Naive B cell (primary cell): Measurements from ENCODE around the gene STMN3. TPM values are rescaled to one million over a fixed set of nuclear protein-coding genes. Genes with fewer than 3 reads are reported as not detected.

Source experiments
- ATAC-seq, 2 donors: fragments of 150-1000 bp; cut with Tn5 transposase; 2 replicates each; pipeline ENCODE4 v1.10.0; 2021; ENCODE audit warnings: low read depth in 2 of 2, mild to moderate bottlenecking in 2 of 2, moderate library complexity in 2 of 2
- DNase-seq: peaks from one replicate; pipeline ENCODE4 v3.0.0; 2022
- H3K27ac Mint-ChIP-seq, 6 donors: one replicate each; pipeline ENCODE4 v1.8.0; 2020 to 2022; ENCODE audit warnings: mild to moderate bottlenecking in 6 of 6, mixed read lengths in 6 of 6, moderate library complexity in 5 of 6, inconsistent platforms in 2 of 6
- H3K27me3 Mint-ChIP-seq, 3 donors: one replicate each; pipeline ENCODE4 v1.8.0; 2021 to 2022; ENCODE audit warnings: mixed read lengths in 3 of 3, mild to moderate bottlenecking in 1 of 3
- H3K36me3 Mint-ChIP-seq, 2 donors: one replicate each; pipeline ENCODE4 v1.8.0; 2020 to 2022; ENCODE audit warnings: mixed read lengths in 2 of 2, inconsistent platforms in 1 of 2, mild to moderate bottlenecking in 1 of 2
- H3K4me1 Mint-ChIP-seq, 3 donors: one replicate each; pipeline ENCODE4 v1.8.0; 2020 to 2022; ENCODE audit warnings: mixed read lengths in 3 of 3, inconsistent platforms in 1 of 3, mild to moderate bottlenecking in 1 of 3, moderate library complexity in 1 of 3
- H3K4me3 Mint-ChIP-seq, 8 donors: one replicate each; pipeline ENCODE4 v1.8.0; 2020 to 2022; ENCODE audit warnings: mild to moderate bottlenecking in 8 of 8, mixed read lengths in 8 of 8, moderate library complexity in 8 of 8, inconsistent platforms in 2 of 8
- H3K9me3 Mint-ChIP-seq, 7 donors: one replicate each; pipeline ENCODE4 v1.8.0; 2020 to 2022; ENCODE audit warnings: mixed read lengths in 7 of 7, mild to moderate bottlenecking in 5 of 7, inconsistent platforms in 2 of 7, moderate library complexity in 1 of 7
- polyA plus RNA-seq, 6 donors: library from polyadenylated mRNA; unstranded; fragments of 300-500 nt; fragmentation: Illumina TruSeq; gene quantifications; one replicate each; pipeline ENCODE4 v1.2.3, GENCODE V29; 2021; ENCODE audit warnings: low read depth in 6 of 6

Gene STMN3
- 1 to 10 TPM; 1.2 to 4.2 (median 2.5) TPM for polyA plus RNA-seq

- H3K4me1 Mint-ChIP-seq: peaks cover 11 to 32% (median 16%) of the 10 kb centered on the region in 3 donors
These were observed at the start of gene STMN3 for GRCh38 chr20:63653041-63653973. Gene STMN3 (minus strand): TSS chr20:63653424. CDS start chr20:63653345, 79 bp downstream.

GRCh38 chr20:63702036-63702665 is 48.9 kb upstream of the STMN3 start:
- no peaks in the 10 kb centered on the region for H3K27me3 Mint-ChIP-seq
- peak overlapping the region in 1 of 8 donors; percentile 38 for H3K4me3 Mint-ChIP-seq
- no peaks in the 10 kb centered on the region for H3K9me3 Mint-ChIP-seq
- peaks cover 0 to 6% of the 10 kb centered on the region in 2 donors for H3K36me3 Mint-ChIP-seq
- no peak for ATAC-seq
- H3K4me1 Mint-ChIP-seq: peaks cover 12 to 23% (median 16%) of the 10 kb centered on the region in 3 donors
- peak overlapping the region in 1 of 6 donors; percentile 39 for H3K27ac Mint-ChIP-seq
- no peak for DNase-seq

More at GRCh38 chr20:63653041-63653973, at the start of gene STMN3:
- no peaks in the 10 kb centered on the region for H3K27me3 Mint-ChIP-seq
- H3K9me3 Mint-ChIP-seq: no peaks in the 10 kb centered on the region
- H3K36me3 Mint-ChIP-seq: no peaks in the 10 kb centered on the region
- peak within 1 kb of the TSS; percentile 64 to 90 (median 76) for H3K4me3 Mint-ChIP-seq
- no peak within 1 kb of the TSS for H3K27ac Mint-ChIP-seq
- DNase-seq: peak; percentile 67
- ATAC-seq: peak; percentile 46 to 49

- H3K4me3 Mint-ChIP-seq: no peak overlapping the region
- peaks cover 6 to 19% (median 10%) of the 10 kb centered on the region in 3 donors for H3K4me1 Mint-ChIP-seq
- ATAC-seq: no peak
- no peak overlapping the region for H3K27ac Mint-ChIP-seq
- DNase-seq: no peak
- H3K27me3 Mint-ChIP-seq: no peaks in the 10 kb centered on the region
- no peaks in the 10 kb centered on the region for H3K9me3 Mint-ChIP-seq
- H3K36me3 Mint-ChIP-seq: peaks cover 0 to 6% of the 10 kb centered on the region in 2 donors
These were observed 48.3 kb upstream of the STMN3 start for GRCh38 chr20:63701329-63702035.

GRCh38 chr20:63701051-63701328 is 47.8 kb upstream of the STMN3 start:
- Mint-ChIP-seq H3K4me1 (peaks cover 9 to 19% (median 12%) of the 10 kb centered on the region in 3 donors), H3K9me3 (no peaks in the 10 kb centered on the region), H3K27ac (no peak overlapping the region), H3K27me3 (no peaks in the 10 kb centered on the region), H3K4me3 (no peak overlapping the region), H3K36me3 (peaks cover 0 to 6% of the 10 kb centered on the region in 2 donors)
- no peak for ATAC-seq
- no peak for DNase-seq

- no peak for DNase-seq
- peaks cover 8 to 19% (median 10%) of the 10 kb centered on the region in 3 donors for H3K4me1 Mint-ChIP-seq
- H3K27me3 Mint-ChIP-seq: no peaks in the 10 kb centered on the region
- no peak overlapping the region for H3K27ac Mint-ChIP-seq
- peaks cover 0 to 6% of the 10 kb centered on the region in 2 donors for H3K36me3 Mint-ChIP-seq
- ATAC-seq: no peak
- no peak overlapping the region for H3K4me3 Mint-ChIP-seq
- no peaks in the 10 kb centered on the region for H3K9me3 Mint-ChIP-seq
These were observed 47.2 kb upstream of the STMN3 start for GRCh38 chr20:63700199-63701050.

- ATAC-seq (no peak), DNase-seq (no peak)
- no peak overlapping the region for H3K27ac Mint-ChIP-seq
- no peaks in the 10 kb centered on the region for H3K9me3 Mint-ChIP-seq
- peaks cover 0 to under 1% of the 10 kb centered on the region in 2 donors for H3K36me3 Mint-ChIP-seq
- no peaks in the 10 kb centered on the region for H3K27me3 Mint-ChIP-seq
- no peak overlapping the region for H3K4me3 Mint-ChIP-seq
- H3K4me1 Mint-ChIP-seq: peaks cover 5 to 13% (median 6%) of the 10 kb centered on the region in 3 donors
These were observed 46.4 kb upstream of the STMN3 start for GRCh38 chr20:63699466-63700198.

GRCh38 chr20:63698739-63699465 is 45.7 kb upstream of the STMN3 start:
- DNase-seq (no peak), ATAC-seq (no peak)
- Mint-ChIP-seq H3K27me3 (no peaks in the 10 kb centered on the region), H3K4me3 (no peak overlapping the region), H3K9me3 (no peaks in the 10 kb centered on the region), H3K4me1 (peaks cover 5 to 13% (median 6%) of the 10 kb centered on the region in 3 donors), H3K27ac (no peak overlapping the region), H3K36me3 (no peaks in the 10 kb centered on the region)

GRCh38 chr20:63697868-63698545 is 44.8 kb upstream of the STMN3 start:
- DNase-seq (no peak), ATAC-seq (no peak)
- Mint-ChIP-seq H3K9me3 (no peaks in the 10 kb centered on the region), H3K36me3 (no peaks in the 10 kb centered on the region), H3K4me3 (peak overlapping the region in 3 of 8 donors; percentile 9 to 53 (median 15)), H3K27ac (no peak overlapping the region), H3K4me1 (peaks cover 5 to 13% (median 6%) of the 10 kb centered on the region in 3 donors), H3K27me3 (no peaks in the 10 kb centered on the region)

GRCh38 chr20:63697357-63697867 is 44.2 kb upstream of the STMN3 start:
- peak overlapping the region in 5 of 8 donors; percentile 9 to 63 (median 53) for H3K4me3 Mint-ChIP-seq
- ATAC-seq: no peak

GRCh38 chr20:63696628-63697356 is 43.6 kb upstream of the STMN3 start, which contains the start of gene TNFRSF6B:
Gene TNFRSF6B (plus strand): TSS chr20:63696652. CDS start chr20:63696768, 116 bp downstream.
- Mint-ChIP-seq H3K27ac (peak within 1 kb of the TSS in 4 of 6 donors; percentile 29 to 80 (median 49)), H3K4me3 (peak within 1 kb of the TSS in 6 of 8 donors; percentile 41 to 63 (median 54)), H3K36me3 (no peaks in the 10 kb centered on the region), H3K4me1 (peaks cover 5 to 13% (median 6%) of the 10 kb centered on the region in 3 donors), H3K9me3 (no peaks in the 10 kb centered on the region), H3K27me3 (no peaks in the 10 kb centered on the region)
- DNase-seq (no peak), ATAC-seq (peak; percentile 9 to 17)

More at GRCh38 chr20:63697357-63697867, 44.2 kb upstream of the STMN3 start:
- Mint-ChIP-seq H3K9me3 (no peaks in the 10 kb centered on the region), H3K27me3 (no peaks in the 10 kb centered on the region), H3K4me1 (peaks cover 5 to 13% (median 6%) of the 10 kb centered on the region in 3 donors), H3K36me3 (no peaks in the 10 kb centered on the region), H3K27ac (peak overlapping the region in 1 of 6 donors; percentile 29)
- no peak for DNase-seq
